SK-N-SH treated with all-trans-retinoic acid at 6 μM for 48 hours (cell line): ENCODE measurements around the gene TXN.

Source experiments
- ATAC-seq: fragments of 200-7000 bp; cut with Tn5 transposase; 3 replicates; pipeline ENCODE4 v1.9.1; 2020; ENCODE audit warnings: mild to moderate bottlenecking, moderate library complexity
- ARNTL ChIP-seq: fragments of 450-650 bp; formaldehyde crosslinking; IDR thresholded peaks from 2 replicates; pipeline ENCODE4 v1.5.0; 2020; ENCODE audit warnings: low read depth, mild to moderate bottlenecking, moderate library complexity, borderline replicate concordance
- CSDC2 ChIP-seq: fragments of 250-450 bp; sonication (Bioruptor Pico); IDR thresholded peaks from 2 replicates; pipeline ENCODE4 v1.5.0; 2020; ENCODE audit warnings: mild to moderate bottlenecking, moderate library complexity
- ESRRG ChIP-seq: fragments of 250-450 bp; sonication (Bioruptor Pico); IDR thresholded peaks from 2 replicates; pipeline ENCODE4 v1.6.1; 2021; ENCODE audit warnings: mild to moderate bottlenecking
- GLIS3 ChIP-seq: fragments of 250-450 bp; sonication (Bioruptor Pico); IDR thresholded peaks from 2 replicates; pipeline ENCODE4 v1.5.0; 2020; ENCODE audit warnings: mild to moderate bottlenecking, moderate library complexity
- ISL1 ChIP-seq: fragments of 250-450 bp; sonication (Bioruptor Pico); IDR thresholded peaks from 2 replicates; pipeline ENCODE4 v2.1.2; 2022; ENCODE audit warnings: mild to moderate bottlenecking, moderate library complexity
- OSR1 ChIP-seq: fragments of 250-450 bp; sonication (Bioruptor Pico); IDR thresholded peaks from 2 replicates; pipeline ENCODE4 v1.8.0; 2022; ENCODE audit warnings: moderate library complexity, mild to moderate bottlenecking, inconsistent platforms
- PPARA ChIP-seq: fragments of 250-450 bp; sonication (Bioruptor Pico); IDR thresholded peaks from 2 replicates; pipeline ENCODE4 v1.5.0; 2020; ENCODE audit warnings: mild to moderate bottlenecking, borderline replicate concordance
- RARB ChIP-seq: fragments of 250-450 bp; sonication (Bioruptor Pico); IDR thresholded peaks from 2 replicates; pipeline ENCODE4 v1.8.0; 2021; ENCODE audit warnings: mild to moderate bottlenecking, moderate library complexity
- SNAI2 ChIP-seq: fragments of 250-450 bp; sonication (Bioruptor Pico); IDR thresholded peaks from 2 replicates; pipeline ENCODE4 v1.5.0; 2020; ENCODE audit warnings: mild to moderate bottlenecking, moderate library complexity
- TCF4 ChIP-seq: fragments of 250-450 bp; sonication (Bioruptor Pico); IDR thresholded peaks from 2 replicates; pipeline ENCODE4 v1.8.0; 2021; ENCODE audit warnings: mild to moderate bottlenecking, moderate library complexity, borderline replicate concordance
- TOX ChIP-seq: fragments of 250-450 bp; sonication (Bioruptor Pico); IDR thresholded peaks from 2 replicates; pipeline ENCODE4 v1.8.0; 2021; ENCODE audit warnings: mild to moderate bottlenecking, moderate library complexity, borderline replicate concordance
- ZC3H10 ChIP-seq: fragments of 250-450 bp; sonication (Bioruptor Pico); IDR thresholded peaks from 2 replicates; pipeline ENCODE4 v1.5.1; 2021; ENCODE audit warnings: mild to moderate bottlenecking, moderate library complexity
- ZFP3 ChIP-seq: fragments of 250-450 bp; sonication (Bioruptor Pico); IDR thresholded peaks from 2 replicates; pipeline ENCODE4 v1.5.0; 2020; ENCODE audit warnings: mild to moderate bottlenecking, moderate library complexity
- ZFP30 ChIP-seq: fragments of 450-650 bp; formaldehyde crosslinking; IDR thresholded peaks from 2 replicates; pipeline ENCODE4 v1.5.0; 2022; ENCODE audit warnings: mild to moderate bottlenecking, moderate library complexity
- ZNF565 ChIP-seq: fragments of 450-650 bp; formaldehyde crosslinking; conservative IDR thresholded peaks from 2 replicates; pipeline ENCODE4 v1.5.0; 2020; ENCODE audit warnings: low read depth, mild to moderate bottlenecking, moderate library complexity
- ZNF70 ChIP-seq: fragments of 450-650 bp; formaldehyde crosslinking; IDR thresholded peaks from 2 replicates; pipeline ENCODE4 v1.5.0; 2020; ENCODE audit warnings: mild to moderate bottlenecking, moderate library complexity
- ZNF8 ChIP-seq: fragments of 450-650 bp; formaldehyde crosslinking; IDR thresholded peaks from 2 replicates; pipeline ENCODE4 v1.5.0; 2020; ENCODE audit warnings: mild to moderate bottlenecking, moderate library complexity
- TF ChIP-seq, protein P1 (sequence below): fragments of 250-450 bp; sonication (Bioruptor Pico); IDR thresholded peaks from 2 replicates; pipeline ENCODE4 v1.5.0; 2020; ENCODE audit warnings: mild to moderate bottlenecking, moderate library complexity
- TF ChIP-seq, protein P2 (sequence below): fragments of 250-450 bp; sonication (Bioruptor Pico); IDR thresholded peaks from 2 replicates; pipeline ENCODE4 v1.8.0; 2020; ENCODE audit warnings: mild to moderate bottlenecking, moderate library complexity, borderline replicate concordance
- TF ChIP-seq, protein P3 (sequence below): fragments of 250-450 bp; sonication (Bioruptor Pico); IDR thresholded peaks from 2 replicates; pipeline ENCODE4 v1.8.0; 2021; ENCODE audit warnings: low read depth, mild to moderate bottlenecking, moderate library complexity, borderline replicate concordance
- TF ChIP-seq, protein P4 (sequence below): fragments of 250-450 bp; sonication (Bioruptor Pico); IDR thresholded peaks from 2 replicates; pipeline ENCODE4 v1.5.1; 2021; ENCODE audit warnings: mild to moderate bottlenecking, moderate library complexity
- TF ChIP-seq, protein P5 (sequence below): fragments of 250-450 bp; sonication (Bioruptor Pico); IDR thresholded peaks from 2 replicates; pipeline ENCODE4 v1.5.1; 2020; ENCODE audit warnings: low read depth, mild to moderate bottlenecking, moderate library complexity

The TXN gene

GRCh38 chr9:110293248-110293647 lies 36.9 kb upstream of the TXN start:
- no peak for TF ChIP-seq TCF4 (CRISPR knock-in tag)
- TF ChIP-seq, protein P1, sequence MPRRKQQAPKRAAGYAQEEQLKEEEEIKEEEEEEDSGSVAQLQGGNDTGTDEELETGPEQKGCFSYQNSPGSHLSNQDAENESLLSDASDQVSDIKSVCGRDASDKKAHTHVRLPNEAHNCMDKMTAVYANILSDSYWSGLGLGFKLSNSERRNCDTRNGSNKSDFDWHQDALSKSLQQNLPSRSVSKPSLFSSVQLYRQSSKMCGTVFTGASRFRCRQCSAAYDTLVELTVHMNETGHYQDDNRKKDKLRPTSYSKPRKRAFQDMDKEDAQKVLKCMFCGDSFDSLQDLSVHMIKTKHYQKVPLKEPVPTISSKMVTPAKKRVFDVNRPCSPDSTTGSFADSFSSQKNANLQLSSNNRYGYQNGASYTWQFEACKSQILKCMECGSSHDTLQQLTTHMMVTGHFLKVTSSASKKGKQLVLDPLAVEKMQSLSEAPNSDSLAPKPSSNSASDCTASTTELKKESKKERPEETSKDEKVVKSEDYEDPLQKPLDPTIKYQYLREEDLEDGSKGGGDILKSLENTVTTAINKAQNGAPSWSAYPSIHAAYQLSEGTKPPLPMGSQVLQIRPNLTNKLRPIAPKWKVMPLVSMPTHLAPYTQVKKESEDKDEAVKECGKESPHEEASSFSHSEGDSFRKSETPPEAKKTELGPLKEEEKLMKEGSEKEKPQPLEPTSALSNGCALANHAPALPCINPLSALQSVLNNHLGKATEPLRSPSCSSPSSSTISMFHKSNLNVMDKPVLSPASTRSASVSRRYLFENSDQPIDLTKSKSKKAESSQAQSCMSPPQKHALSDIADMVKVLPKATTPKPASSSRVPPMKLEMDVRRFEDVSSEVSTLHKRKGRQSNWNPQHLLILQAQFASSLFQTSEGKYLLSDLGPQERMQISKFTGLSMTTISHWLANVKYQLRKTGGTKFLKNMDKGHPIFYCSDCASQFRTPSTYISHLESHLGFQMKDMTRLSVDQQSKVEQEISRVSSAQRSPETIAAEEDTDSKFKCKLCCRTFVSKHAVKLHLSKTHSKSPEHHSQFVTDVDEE = no peak
- TF ChIP-seq ISL1 = no peak
- no peak for TF ChIP-seq ZNF8 (CRISPR knock-in tag)
- no peak for TF ChIP-seq ZFP3 (CRISPR knock-in tag)
- TF ChIP-seq ZFP30 (CRISPR knock-in tag) = no peak
- TF ChIP-seq OSR1 (CRISPR knock-in tag) = no peak
- TF ChIP-seq TOX (CRISPR knock-in tag) = no peak
- TF ChIP-seq, protein P2, sequence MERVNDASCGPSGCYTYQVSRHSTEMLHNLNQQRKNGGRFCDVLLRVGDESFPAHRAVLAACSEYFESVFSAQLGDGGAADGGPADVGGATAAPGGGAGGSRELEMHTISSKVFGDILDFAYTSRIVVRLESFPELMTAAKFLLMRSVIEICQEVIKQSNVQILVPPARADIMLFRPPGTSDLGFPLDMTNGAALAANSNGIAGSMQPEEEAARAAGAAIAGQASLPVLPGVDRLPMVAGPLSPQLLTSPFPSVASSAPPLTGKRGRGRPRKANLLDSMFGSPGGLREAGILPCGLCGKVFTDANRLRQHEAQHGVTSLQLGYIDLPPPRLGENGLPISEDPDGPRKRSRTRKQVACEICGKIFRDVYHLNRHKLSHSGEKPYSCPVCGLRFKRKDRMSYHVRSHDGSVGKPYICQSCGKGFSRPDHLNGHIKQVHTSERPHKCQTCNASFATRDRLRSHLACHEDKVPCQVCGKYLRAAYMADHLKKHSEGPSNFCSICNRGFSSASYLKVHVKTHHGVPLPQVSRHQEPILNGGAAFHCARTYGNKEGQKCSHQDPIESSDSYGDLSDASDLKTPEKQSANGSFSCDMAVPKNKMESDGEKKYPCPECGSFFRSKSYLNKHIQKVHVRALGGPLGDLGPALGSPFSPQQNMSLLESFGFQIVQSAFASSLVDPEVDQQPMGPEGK (CRISPR knock-in tag) = no peak
- TF ChIP-seq GLIS3 = no peak
- no peak for TF ChIP-seq CSDC2 (CRISPR knock-in tag)
- no peak for TF ChIP-seq ESRRG
- TF ChIP-seq RARB (CRISPR knock-in tag) = no peak
- no peak for TF ChIP-seq ZC3H10 (CRISPR knock-in tag)
- TF ChIP-seq PPARA (CRISPR knock-in tag) = no peak
- TF ChIP-seq, protein P3, sequence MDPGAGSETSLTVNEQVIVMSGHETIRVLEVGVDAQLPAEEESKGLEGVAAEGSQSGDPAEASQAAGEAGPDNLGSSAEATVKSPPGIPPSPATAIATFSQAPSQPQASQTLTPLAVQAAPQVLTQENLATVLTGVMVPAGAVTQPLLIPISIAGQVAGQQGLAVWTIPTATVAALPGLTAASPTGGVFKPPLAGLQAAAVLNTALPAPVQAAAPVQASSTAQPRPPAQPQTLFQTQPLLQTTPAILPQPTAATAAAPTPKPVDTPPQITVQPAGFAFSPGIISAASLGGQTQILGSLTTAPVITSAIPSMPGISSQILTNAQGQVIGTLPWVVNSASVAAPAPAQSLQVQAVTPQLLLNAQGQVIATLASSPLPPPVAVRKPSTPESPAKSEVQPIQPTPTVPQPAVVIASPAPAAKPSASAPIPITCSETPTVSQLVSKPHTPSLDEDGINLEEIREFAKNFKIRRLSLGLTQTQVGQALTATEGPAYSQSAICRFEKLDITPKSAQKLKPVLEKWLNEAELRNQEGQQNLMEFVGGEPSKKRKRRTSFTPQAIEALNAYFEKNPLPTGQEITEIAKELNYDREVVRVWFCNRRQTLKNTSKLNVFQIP (CRISPR knock-in tag) = no peak
- no peak for TF ChIP-seq ZNF565 (CRISPR knock-in tag)
- no peak for TF ChIP-seq ZNF70
- TF ChIP-seq SNAI2 (CRISPR knock-in tag) = no peak
- no peak for ATAC-seq

- ATAC-seq = no peak
- no peak for TF ChIP-seq ESRRG
- TF ChIP-seq GLIS3 = no peak
- no peak for TF ChIP-seq SNAI2 (CRISPR knock-in tag)
- no peak for TF ChIP-seq CSDC2 (CRISPR knock-in tag)
- TF ChIP-seq, protein P3 (CRISPR knock-in tag) = no peak
- no peak for TF ChIP-seq OSR1 (CRISPR knock-in tag)
- TF ChIP-seq, protein P4, sequence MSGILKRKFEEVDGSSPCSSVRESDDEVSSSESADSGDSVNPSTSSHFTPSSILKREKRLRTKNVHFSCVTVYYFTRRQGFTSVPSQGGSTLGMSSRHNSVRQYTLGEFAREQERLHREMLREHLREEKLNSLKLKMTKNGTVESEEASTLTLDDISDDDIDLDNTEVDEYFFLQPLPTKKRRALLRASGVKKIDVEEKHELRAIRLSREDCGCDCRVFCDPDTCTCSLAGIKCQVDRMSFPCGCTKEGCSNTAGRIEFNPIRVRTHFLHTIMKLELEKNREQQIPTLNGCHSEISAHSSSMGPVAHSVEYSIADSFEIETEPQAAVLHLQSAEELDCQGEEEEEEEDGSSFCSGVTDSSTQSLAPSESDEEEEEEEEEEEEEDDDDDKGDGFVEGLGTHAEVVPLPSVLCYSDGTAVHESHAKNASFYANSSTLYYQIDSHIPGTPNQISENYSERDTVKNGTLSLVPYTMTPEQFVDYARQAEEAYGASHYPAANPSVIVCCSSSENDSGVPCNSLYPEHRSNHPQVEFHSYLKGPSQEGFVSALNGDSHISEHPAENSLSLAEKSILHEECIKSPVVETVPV (CRISPR knock-in tag) = no peak
- TF ChIP-seq, protein P2 (CRISPR knock-in tag) = no peak
- no peak for TF ChIP-seq ZNF70
- TF ChIP-seq, protein P5, sequence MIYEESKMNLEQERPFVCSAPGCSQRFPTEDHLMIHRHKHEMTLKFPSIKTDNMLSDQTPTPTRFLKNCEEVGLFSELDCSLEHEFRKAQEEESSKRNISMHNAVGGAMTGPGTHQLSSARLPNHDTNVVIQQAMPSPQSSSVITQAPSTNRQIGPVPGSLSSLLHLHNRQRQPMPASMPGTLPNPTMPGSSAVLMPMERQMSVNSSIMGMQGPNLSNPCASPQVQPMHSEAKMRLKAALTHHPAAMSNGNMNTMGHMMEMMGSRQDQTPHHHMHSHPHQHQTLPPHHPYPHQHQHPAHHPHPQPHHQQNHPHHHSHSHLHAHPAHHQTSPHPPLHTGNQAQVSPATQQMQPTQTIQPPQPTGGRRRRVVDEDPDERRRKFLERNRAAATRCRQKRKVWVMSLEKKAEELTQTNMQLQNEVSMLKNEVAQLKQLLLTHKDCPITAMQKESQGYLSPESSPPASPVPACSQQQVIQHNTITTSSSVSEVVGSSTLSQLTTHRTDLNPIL (CRISPR knock-in tag) = no peak
- no peak for TF ChIP-seq ZNF8 (CRISPR knock-in tag)
- TF ChIP-seq ZC3H10 (CRISPR knock-in tag) = no peak
- TF ChIP-seq, protein P1 = no peak
- TF ChIP-seq ZFP30 (CRISPR knock-in tag) = no peak
- no peak for TF ChIP-seq ARNTL (CRISPR knock-in tag)
- no peak for TF ChIP-seq TCF4 (CRISPR knock-in tag)
These were observed 35.7 kb upstream of the TXN start for GRCh38 chr9:110291921-110292557.
